Liver (tissue), 3 donors: ENCODE measurements around the gene CTNNAL1.
"Not testable (repeated sequence)": the region's sequence is repeated elsewhere in the genome, so short reads cannot be mapped to it uniquely, and the experiment has no call there.

Experiments
- EGR1 ChIP-seq, 2 donors: IDR thresholded peaks; 2 replicates each; pipeline ENCODE4 v1.6.1; 2016 to 2018; ENCODE audit warnings: antibody characterized with exemption in 2 of 2, low read depth in 2 of 2
- RAD21 ChIP-seq, 2 donors: IDR thresholded peaks; 2 replicates each; pipeline ENCODE4 v1.6.1; 2016; ENCODE audit warnings: antibody characterized with exemption in 2 of 2, mild to moderate bottlenecking in 2 of 2
- RXRA ChIP-seq, 2 donors: IDR thresholded peaks; 2 replicates each; pipeline ENCODE4 v1.6.1; 2017 to 2018; ENCODE audit warnings: antibody characterized with exemption in 2 of 2, mild to moderate bottlenecking in 1 of 2
- SP1 ChIP-seq: IDR thresholded peaks from 2 replicates; pipeline ENCODE4 v1.6.1; 2018; ENCODE audit warnings: antibody characterized with exemption, mild to moderate bottlenecking
- TAF1 ChIP-seq: conservative IDR thresholded peaks from 2 replicates; pipeline ENCODE4 v1.6.1; 2016; ENCODE audit warnings: antibody characterized with exemption, mild to moderate bottlenecking
- TF ChIP-seq, protein P1 (sequence below): IDR thresholded peaks from 2 replicates; pipeline ENCODE4 v1.6.1; 2016; ENCODE audit warnings: antibody characterized with exemption
- TF ChIP-seq, protein P2 (sequence below): fragments of 150-350 bp; IDR thresholded peaks from 2 replicates; pipeline ENCODE4 v1.5.1; 2017; ENCODE audit warnings: improper control_type of control experiment, low read depth, low read length; ENCODE audit not compliant: missing input control
- TF ChIP-seq, protein P3 (sequence below): IDR thresholded peaks from 2 replicates; pipeline ENCODE4 v1.6.1; 2016; ENCODE audit warnings: antibody characterized with exemption
- donor health status: healthy.
- donor health status: healthy.

DNA sequence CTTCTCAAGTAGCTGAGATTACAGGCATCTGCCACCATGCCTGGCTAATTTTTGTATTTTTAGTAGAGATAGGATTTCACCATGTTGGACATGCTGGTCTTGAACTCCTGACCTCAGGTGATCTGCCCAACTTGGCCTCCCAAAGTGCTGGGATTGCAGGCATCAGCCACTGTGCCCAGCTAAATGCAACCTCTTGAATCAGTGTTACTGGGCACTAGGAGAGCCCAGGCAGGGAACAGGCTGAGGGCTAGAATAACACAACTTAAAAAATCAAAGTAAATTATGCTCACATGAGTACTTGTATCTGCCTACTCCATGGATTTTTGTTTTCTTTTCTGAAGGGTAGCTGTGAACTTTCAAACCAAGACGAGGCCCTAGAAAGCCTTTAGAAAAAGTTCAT is 92.9 kb downstream of the CTNNAL1 start:
- TF ChIP-seq, protein P1, sequence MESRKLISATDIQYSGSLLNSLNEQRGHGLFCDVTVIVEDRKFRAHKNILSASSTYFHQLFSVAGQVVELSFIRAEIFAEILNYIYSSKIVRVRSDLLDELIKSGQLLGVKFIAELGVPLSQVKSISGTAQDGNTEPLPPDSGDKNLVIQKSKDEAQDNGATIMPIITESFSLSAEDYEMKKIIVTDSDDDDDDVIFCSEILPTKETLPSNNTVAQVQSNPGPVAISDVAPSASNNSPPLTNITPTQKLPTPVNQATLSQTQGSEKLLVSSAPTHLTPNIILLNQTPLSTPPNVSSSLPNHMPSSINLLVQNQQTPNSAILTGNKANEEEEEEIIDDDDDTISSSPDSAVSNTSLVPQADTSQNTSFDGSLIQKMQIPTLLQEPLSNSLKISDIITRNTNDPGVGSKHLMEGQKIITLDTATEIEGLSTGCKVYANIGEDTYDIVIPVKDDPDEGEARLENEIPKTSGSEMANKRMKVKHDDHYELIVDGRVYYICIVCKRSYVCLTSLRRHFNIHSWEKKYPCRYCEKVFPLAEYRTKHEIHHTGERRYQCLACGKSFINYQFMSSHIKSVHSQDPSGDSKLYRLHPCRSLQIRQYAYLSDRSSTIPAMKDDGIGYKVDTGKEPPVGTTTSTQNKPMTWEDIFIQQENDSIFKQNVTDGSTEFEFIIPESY = not testable (repeated sequence)
- TF ChIP-seq EGR1 (IDR thresholded peaks at IDR 0.05; ENCODE audit: low read depth in 2 of 2); SP1; RAD21 (IDR thresholded peaks at IDR 0.05); RXRA (IDR thresholded peaks at IDR 0.05); TAF1: not testable (repeated sequence)
- TF ChIP-seq, protein P2, sequence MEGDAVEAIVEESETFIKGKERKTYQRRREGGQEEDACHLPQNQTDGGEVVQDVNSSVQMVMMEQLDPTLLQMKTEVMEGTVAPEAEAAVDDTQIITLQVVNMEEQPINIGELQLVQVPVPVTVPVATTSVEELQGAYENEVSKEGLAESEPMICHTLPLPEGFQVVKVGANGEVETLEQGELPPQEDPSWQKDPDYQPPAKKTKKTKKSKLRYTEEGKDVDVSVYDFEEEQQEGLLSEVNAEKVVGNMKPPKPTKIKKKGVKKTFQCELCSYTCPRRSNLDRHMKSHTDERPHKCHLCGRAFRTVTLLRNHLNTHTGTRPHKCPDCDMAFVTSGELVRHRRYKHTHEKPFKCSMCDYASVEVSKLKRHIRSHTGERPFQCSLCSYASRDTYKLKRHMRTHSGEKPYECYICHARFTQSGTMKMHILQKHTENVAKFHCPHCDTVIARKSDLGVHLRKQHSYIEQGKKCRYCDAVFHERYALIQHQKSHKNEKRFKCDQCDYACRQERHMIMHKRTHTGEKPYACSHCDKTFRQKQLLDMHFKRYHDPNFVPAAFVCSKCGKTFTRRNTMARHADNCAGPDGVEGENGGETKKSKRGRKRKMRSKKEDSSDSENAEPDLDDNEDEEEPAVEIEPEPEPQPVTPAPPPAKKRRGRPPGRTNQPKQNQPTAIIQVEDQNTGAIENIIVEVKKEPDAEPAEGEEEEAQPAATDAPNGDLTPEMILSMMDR = not testable (repeated sequence)
- TF ChIP-seq, protein P3, sequence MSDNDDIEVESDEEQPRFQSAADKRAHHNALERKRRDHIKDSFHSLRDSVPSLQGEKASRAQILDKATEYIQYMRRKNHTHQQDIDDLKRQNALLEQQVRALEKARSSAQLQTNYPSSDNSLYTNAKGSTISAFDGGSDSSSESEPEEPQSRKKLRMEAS = not testable (repeated sequence)
